GM23338 (cell line): ENCODE measurements around the gene MTMR1. TPM values are rescaled to one million over a fixed set of nuclear protein-coding genes. Genes with fewer than 3 reads are reported as not detected.

Source experiments
- ATAC-seq: fragments of 200-7000 bp; cut with Tn5 transposase; 3 replicates; pipeline ENCODE4 v1.9.1; 2020
- DNase-seq: peaks from one replicate; pipeline ENCODE4 v3.0.0-alpha.2; 2015; ENCODE audit warnings: low spot score
- H2AFZ ChIP-seq: fragments of 200-600 bp; sonication (generic); 2 replicates; pipeline ENCODE4 v1.8.0; 2016; ENCODE audit warnings: antibody characterized with exemption, mild to moderate bottlenecking, moderate library complexity
- H3F3A ChIP-seq: fragments of 200-600 bp; sonication (generic); replicated peaks from 2 replicates; pipeline ENCODE4 v1.8.0; 2017; ENCODE audit warnings: antibody characterized with exemption, mixed run types, low read depth
- H3K27ac ChIP-seq: fragments of 200-600 bp; sonication (generic); 2 replicates; pipeline ENCODE4 v1.6.1; 2016; ENCODE audit warnings: low read depth
- H3K27me3 ChIP-seq: fragments of 200-600 bp; sonication (generic); 2 replicates; pipeline ENCODE4 v1.8.0; 2016; ENCODE audit warnings: mild to moderate bottlenecking, mixed run types, moderate library complexity; ENCODE audit not compliant: insufficient read depth
- H3K36me3 ChIP-seq: fragments of 200-600 bp; sonication (generic); 2 replicates; pipeline ENCODE4 v1.8.0; 2016; ENCODE audit warnings: mild to moderate bottlenecking; ENCODE audit not compliant: insufficient read depth
- H3K4me1 ChIP-seq: fragments of 200-600 bp; sonication (generic); 2 replicates; pipeline ENCODE4 v1.8.0; 2016; ENCODE audit warnings: mild to moderate bottlenecking, moderate library complexity; ENCODE audit not compliant: insufficient read depth
- H3K4me2 ChIP-seq: fragments of 200-600 bp; sonication (generic); 2 replicates; pipeline ENCODE4 v1.7.1; 2017; ENCODE audit warnings: mixed run types
- H3K4me3 ChIP-seq: fragments of 200-600 bp; sonication (generic); 2 replicates; pipeline ENCODE4 v1.6.1; 2016; ENCODE audit warnings: mixed run types
- H3K79me2 ChIP-seq: fragments of 200-600 bp; sonication (generic); replicated peaks from 2 replicates; pipeline ENCODE4 v1.8.0; 2017; ENCODE audit warnings: mild to moderate bottlenecking; ENCODE audit not compliant: insufficient read depth
- H3K9me2 ChIP-seq: fragments of 200-600 bp; sonication (generic); 2 replicates; pipeline ENCODE4 v1.8.0; 2017; ENCODE audit not compliant: insufficient read depth
- H4K20me1 ChIP-seq: fragments of 200-600 bp; sonication (generic); replicated peaks from 2 replicates; pipeline ENCODE4 v1.8.0; 2017; ENCODE audit warnings: mild to moderate bottlenecking; ENCODE audit not compliant: insufficient read depth
- H3K27ac Mint-ChIP-seq: 2 replicates; pipeline ENCODE4 v1.8.0; 2020; ENCODE audit warnings: inconsistent platforms, mild to moderate bottlenecking, moderate library complexity, mixed read lengths
- H3K27me3 Mint-ChIP-seq: 3 replicates; pipeline ENCODE4 v1.8.0; 2022; ENCODE audit warnings: low read depth, mild to moderate bottlenecking, moderate library complexity, mixed read lengths, inconsistent platforms; ENCODE audit not compliant: insufficient read depth, poor library complexity
- H3K36me3 Mint-ChIP-seq: 3 replicates; pipeline ENCODE4 v1.8.0; 2021; ENCODE audit warnings: low read depth, mild to moderate bottlenecking, inconsistent platforms, moderate library complexity, mixed read lengths
- H3K4me1 Mint-ChIP-seq: 3 replicates; pipeline ENCODE4 v1.8.0; 2020; ENCODE audit warnings: mild to moderate bottlenecking, inconsistent platforms, mixed read lengths
- H3K4me3 Mint-ChIP-seq: 3 replicates; pipeline ENCODE4 v1.8.0; 2021; ENCODE audit warnings: moderate library complexity, mild to moderate bottlenecking, inconsistent platforms, mixed read lengths
- H3K9me3 Mint-ChIP-seq: 3 replicates; pipeline ENCODE4 v1.8.0; 2020; ENCODE audit warnings: moderate library complexity, mild to moderate bottlenecking, inconsistent platforms, mixed read lengths
- CREB1 ChIP-seq: fragments of 250-450 bp; sonication (Bioruptor Pico); IDR thresholded peaks from 2 replicates; pipeline ENCODE4 v1.5.0; 2020; ENCODE audit warnings: low read depth, mild to moderate bottlenecking, moderate library complexity
- CTCF ChIP-seq, 2 experiments: fragments of 200-600 bp in 1 of 2; sonication (generic) in 1 of 2; conservative IDR thresholded peaks; 2 replicates each; pipeline versions ENCODE4 v1.5.1 to v1.6.1; 2016 to 2017; ENCODE audit warnings: antibody characterized with exemption in 2 of 2, low read depth in 2 of 2, mild to moderate bottlenecking in 2 of 2, moderate library complexity in 1 of 2
- ETS1 ChIP-seq: IDR thresholded peaks from 2 replicates; pipeline ENCODE4 v1.6.1; 2016; ENCODE audit warnings: antibody characterized with exemption
- NANOG ChIP-seq: IDR thresholded peaks from 2 replicates; pipeline ENCODE4 v1.6.1; 2016; ENCODE audit warnings: antibody characterized with exemption, borderline replicate concordance
- POLR2AphosphoS5 ChIP-seq: IDR thresholded peaks from 2 replicates; pipeline ENCODE4 v1.6.1; 2016; ENCODE audit warnings: antibody characterized with exemption, low read depth
- REST ChIP-seq: IDR thresholded peaks from one replicate; pipeline ENCODE4 v1.6.1; 2018; ENCODE audit warnings: antibody characterized with exemption; ENCODE audit not compliant: unreplicated experiment
- polyA plus RNA-seq: library from polyadenylated mRNA; unstranded; fragments of >200 nt; fragmentation: Nextera tagmentation; extraction: Ambion mirVana; gene quantifications from 2 replicates; pipeline ENCODE4 v1.2.1, GENCODE V29; 2016
- total RNA-seq: library from RNA; depleted of rRNA; stranded (reverse); fragments of >200 nt; shearing (Covaris generic); gene quantifications from 2 replicates; pipeline ENCODE4 v1.2.3, GENCODE V29; 2014

The MTMR1 gene
- total and polyA plus RNA-seq, 2 experiments from 2014 or later, result 4.5 to 19.1 TPM

GRCh38 chrX:150790021-150790420 is 96.8 kb downstream of the MTMR1 start (continued):
- no peak for TF ChIP-seq ETS1
- no peak for TF ChIP-seq POLR2AphosphoS5
- no peak for TF ChIP-seq CREB1
- no peak for TF ChIP-seq NANOG

- H3K27ac Mint-ChIP-seq, result no peak overlapping the region
- H3K9me3 Mint-ChIP-seq, result no peaks in the 10 kb centered on the region
- peaks cover 38% of the 10 kb centered on the region for H3K36me3 Mint-ChIP-seq
Observed at GRCh38 chrX:150792949-150793527, 99.8 kb downstream of the MTMR1 start.

More at GRCh38 chrX:150792949-150793527, 99.8 kb downstream of the MTMR1 start:
- Histone ChIP-seq H3K4me1 (no peaks in the 10 kb centered on the region), H4K20me1 (no peaks in the 10 kb centered on the region), H3F3A (no peaks in the 10 kb centered on the region), H3K27me3 (no peaks in the 10 kb centered on the region), H3K79me2 (no peaks in the 10 kb centered on the region), H2AFZ (no peak overlapping the region), H3K27ac (no peak overlapping the region), H3K4me3 (no peak overlapping the region), H3K36me3 (no peaks in the 10 kb centered on the region), H3K4me2 (no peak overlapping the region), H3K9me2 (no peaks in the 10 kb centered on the region)
- Mint-ChIP-seq H3K4me3 (no peak overlapping the region), H3K27me3 (peaks cover 2% of the 10 kb centered on the region), H3K4me1 (no peaks in the 10 kb centered on the region)
- TF ChIP-seq REST (no peak), CREB1 (no peak), POLR2AphosphoS5 (no peak), NANOG (no peak), CTCF (conservative IDR thresholded peaks at IDR 0.05; ENCODE audit: low read depth in 2 of 2) (no peak)
- ATAC-seq, result no peak
- DNase-seq, result no peak
